DMS 273 (cell line): ENCODE measurements around the gene SKAP1.
"Not testable (repeated sequence)": the region's sequence is repeated elsewhere in the genome, so short reads cannot be mapped to it uniquely, and the experiment has no call there.

Source experiments
- DNase-seq: peaks from one replicate; lab custom pipeline; 2025; ENCODE audit not compliant: unreplicated experiment; lab: John Stamatoyannopoulos, UW

The SKAP1 gene

GRCh38 chr17:48250059-48250458 lies 180.0 kb downstream of the SKAP1 start:
- DNase-seq, result not testable (repeated sequence)

- no peak for DNase-seq
These were observed 182.4 kb downstream of the SKAP1 start for GRCh38 chr17:48247603-48248002.

DNA sequence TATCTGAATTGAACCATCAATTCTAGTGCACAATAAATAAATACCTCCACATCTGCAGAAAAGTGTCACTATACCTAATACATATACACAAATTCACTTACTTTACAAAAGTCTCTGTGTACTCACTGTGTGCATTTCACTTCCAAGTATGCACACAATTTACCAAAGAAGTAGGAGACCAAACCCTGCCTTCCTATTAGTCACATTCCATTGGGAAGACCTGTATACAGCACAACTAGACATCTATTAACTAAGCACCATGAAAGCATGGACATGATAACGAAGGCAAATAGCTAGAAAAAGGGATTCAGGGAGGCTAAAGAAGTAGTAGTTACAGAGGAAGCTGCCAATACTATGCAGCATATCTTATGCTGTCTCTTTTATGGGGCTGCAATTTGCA lies 183.0 kb downstream of the SKAP1 start:
- no peak for DNase-seq

DNA sequence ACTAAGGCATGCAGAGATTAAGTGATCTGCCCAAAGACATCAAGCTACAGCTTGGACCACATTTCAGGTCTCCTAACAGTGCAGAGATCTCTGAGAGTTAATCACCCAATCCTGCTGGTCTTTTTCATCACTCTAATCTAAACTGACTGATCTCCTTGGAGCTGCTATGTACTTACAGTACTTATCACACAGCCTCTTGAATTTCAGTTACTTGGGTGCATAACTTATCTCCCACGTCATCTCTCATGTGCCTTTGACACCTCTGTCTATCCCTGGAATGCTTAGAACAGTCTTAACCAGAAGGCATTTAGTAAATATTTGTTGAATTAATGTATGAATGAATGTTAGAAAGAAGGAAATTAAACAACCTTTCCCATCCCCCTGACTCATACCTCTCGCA lies 183.4 kb downstream of the SKAP1 start:
- no peak for DNase-seq

DNA sequence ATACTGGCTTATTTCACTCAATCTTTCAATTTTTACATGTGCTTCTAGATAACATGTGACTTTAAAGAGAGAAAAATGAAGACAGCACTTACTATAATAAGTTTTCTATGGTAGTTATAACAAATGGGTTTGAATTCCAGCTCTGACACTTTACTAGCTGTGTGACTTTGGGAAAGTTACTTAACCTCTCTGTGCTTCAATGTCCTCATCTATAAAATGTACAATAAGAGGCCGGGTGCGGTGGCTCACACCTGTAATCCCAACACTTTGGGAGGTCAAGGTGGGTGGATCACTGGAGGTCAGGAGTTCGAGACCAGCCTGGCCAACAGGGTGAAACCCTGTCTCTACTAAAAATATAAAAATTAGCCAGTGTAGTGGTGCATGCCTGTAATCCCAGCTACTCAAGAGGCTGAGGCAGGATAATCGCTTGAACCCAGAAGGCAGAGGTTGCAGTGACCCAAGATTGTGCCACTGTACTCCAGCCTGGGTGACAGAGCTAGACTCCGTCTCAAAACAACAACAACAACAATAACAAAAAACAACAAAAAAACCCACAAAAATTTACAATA lies 184.5 kb downstream of the SKAP1 start:
- DNase-seq, result not testable (repeated sequence)

DNA sequence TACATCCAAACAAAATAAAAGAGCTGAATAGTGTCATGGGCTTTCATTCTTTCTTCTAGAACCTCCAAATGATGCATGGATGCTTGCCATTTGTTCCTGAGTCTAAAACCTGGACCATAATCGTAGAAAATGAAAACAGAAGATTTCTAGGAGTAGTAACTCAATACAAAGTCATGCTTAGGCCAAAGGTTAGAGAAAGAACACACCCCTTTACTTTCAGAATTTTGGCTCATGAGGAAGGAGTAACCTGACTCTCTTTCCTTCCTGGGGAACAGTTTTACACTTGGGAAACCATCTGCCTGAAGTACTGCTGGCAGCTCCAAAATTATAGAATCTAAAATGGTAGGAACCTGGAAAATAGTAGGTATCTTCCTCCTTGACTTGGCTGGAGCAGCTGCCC lies 185.2 kb downstream of the SKAP1 start:
- no peak for DNase-seq

GRCh38 chr17:48244121-48244711 lies 185.8 kb downstream of the SKAP1 start:
- DNase-seq, result no peak

DNA sequence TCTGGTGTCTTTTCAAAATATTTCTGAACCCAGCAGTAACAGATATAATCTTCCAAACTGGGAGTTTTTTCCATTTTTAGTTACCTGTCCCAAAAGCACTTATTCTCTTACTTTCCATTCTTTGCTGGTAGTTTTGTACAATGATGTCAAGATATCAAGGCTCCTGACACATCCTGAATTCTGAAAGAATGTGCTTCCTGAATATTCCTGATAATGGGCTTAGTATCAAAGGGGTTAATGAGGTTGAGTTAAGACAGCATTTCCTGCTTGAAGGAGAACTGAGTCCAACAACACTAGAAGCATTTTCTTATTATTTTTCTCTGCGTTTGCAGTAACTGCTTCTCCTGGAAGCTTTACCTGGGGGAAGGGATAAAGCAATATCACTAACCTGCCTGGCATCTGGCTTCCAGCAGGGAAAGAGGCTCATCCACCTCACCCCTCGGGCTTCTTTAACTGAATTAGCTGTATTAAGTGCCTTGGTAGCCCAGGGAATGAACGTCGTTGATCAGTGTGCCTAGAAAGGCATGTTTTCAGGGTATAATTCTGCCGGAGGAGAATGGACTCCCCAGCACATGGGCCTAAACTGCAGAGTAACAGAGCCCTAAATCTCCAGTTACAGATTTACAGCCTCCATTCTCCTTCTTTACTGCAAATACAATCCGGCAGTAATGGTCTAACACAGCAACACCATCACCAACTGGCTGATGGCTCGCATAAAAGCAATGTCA lies 188.1 kb downstream of the SKAP1 start:
- DNase-seq, result no peak

GRCh38 chr17:48241131-48241591 lies 188.9 kb downstream of the SKAP1 start:
- no peak for DNase-seq

DNA sequence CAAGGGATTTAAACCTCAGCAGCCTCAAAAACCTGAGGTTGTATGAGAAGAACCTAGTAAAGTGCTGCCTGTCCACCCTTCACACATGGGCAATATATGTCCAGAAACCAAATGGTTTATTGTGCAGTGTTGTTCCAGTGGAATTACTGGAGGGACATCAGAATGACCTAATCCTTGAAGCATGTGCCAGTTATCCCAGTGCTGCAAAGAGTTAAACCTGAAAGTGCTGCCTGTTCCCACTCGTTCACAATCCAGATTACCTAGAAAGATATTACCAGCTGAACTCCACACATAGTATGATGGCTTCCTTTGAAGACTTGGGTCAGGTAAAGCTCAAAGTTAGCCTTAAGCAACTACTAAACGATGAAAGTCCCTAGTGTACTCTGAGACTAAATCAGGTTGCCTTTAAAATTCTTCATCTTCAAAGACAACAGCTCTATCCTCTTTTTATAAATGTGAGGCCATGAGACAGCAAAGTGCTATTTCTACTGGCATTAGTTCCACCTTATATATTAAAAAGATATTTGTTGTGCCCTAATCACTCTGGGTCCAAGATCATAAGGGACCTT lies 189.4 kb downstream of the SKAP1 start:
- DNase-seq, result no peak

DNA sequence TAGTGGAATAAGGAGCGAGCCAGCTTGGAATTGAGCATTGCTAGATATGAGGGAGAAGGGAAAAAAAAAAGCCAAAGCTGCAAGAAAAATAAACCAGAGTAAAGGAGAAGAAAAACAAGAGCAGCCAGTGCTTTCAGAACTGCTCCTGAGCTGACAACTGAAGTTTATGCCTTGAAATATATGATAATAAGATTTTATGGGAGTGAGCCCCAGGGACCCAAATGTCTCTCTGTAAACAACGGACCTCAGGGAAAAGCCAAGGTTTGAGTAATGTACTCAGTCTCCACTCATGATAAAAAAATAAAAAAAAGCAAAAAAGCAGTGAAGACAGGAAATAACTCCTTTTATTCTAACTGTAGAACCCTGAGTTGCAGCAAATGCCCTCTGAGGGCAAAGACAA lies 189.9 kb downstream of the SKAP1 start:
- no peak for DNase-seq

DNA sequence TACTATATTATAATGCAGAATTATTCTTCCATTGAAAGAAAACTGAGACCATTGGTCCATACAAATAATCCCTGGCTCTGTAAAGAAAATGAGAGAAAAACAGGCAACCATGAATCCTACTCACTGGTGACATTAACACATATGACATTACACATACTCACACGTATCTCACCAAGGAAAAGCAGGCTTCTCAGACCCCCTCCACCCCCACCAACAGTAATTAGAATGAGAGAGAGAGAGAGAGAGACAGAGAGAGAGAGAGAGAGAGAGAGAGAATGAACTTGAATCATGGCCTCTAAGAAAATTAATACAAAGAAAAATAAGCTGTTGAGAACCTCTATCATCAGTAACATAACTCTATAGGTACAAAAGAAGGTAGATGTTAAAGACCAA lies 190.4 kb downstream of the SKAP1 start:
- DNase-seq, result no peak

DNA sequence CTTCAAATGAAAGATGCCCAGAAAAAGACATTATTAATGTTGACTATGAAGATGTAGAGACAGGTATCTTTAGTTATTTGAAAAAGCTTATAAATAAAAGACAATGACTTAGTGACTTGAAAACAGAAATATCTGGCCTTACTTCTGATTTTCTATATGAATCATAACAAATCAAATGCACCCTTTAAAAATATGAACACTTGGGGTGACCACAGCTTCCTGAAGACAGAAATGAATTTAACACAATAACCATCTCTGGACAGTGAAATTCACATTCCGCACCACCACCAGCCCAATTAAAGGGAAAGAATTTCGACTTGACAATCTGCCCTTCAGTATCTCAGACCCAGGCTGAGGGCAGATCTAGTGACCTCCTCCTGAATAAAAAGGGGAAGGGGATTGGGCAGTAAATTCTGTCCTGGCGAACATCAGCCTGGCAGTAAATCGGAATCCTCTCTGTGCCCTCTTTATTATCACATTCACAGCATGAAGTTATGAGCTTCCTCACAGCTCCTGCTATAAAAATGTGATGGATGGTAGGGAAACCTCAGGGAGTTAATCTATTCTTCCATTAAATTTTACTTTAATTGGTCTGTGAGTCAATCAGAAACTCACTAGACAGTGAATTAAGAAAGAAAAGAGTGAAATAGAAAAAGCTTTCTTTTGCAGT lies 190.9 kb downstream of the SKAP1 start:
- DNase-seq, result no peak

- no peak for DNase-seq
These were observed 192.6 kb downstream of the SKAP1 start for GRCh38 chr17:48237456-48237855.

DNA sequence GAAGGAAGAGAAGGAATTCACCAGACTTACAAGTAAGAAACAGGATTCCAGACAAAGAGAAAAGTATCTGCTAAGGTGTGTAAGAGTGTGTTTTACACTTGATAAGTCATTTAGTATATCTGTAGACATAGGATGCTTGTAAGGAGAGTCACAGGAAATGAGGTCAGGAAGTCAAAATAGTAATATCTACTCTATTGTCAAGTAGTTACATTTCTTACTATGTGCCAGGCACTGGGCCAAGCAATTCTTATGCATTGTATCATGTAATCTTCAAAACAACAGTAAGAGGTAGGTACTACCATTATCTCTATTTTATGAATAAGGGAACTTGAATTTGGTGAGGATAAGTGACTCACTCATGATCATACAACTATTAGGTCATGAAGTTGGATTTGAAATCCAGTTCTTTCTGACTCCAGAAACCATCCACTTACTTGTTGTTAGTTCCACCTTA lies 193.3 kb downstream of the SKAP1 start:
- no peak for DNase-seq

- no peak for DNase-seq
These were observed 195.1 kb downstream of the SKAP1 start for GRCh38 chr17:48234922-48235321.

GRCh38 chr17:48231995-48232959 lies 197.7 kb downstream of the SKAP1 start:
- no peak for DNase-seq

GRCh38 chr17:48229936-48230335 lies 200.1 kb downstream of the SKAP1 start:
- no peak for DNase-seq

DNA sequence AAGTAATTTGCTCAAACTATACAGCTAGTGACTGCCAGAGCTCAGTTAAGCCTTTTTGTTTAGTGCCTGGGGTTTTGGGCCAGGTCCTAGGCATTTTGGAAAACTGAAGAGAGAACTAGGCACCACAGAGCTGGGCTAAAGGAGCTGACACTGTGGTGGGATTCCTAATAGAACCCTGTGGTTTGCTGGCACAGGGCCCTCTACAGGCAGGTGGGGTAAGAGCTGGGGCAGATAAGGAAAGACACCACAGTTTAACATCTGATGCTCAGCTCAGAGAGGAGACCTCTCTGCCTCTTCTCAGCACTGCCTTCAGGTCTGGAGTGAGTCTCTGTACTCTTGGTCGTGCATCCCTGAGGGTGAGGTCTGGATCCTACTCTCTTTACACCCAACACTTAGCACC lies 201.3 kb downstream of the SKAP1 start:
- no peak for DNase-seq
